ENCODE data around the gene NCOA4. TPM values are rescaled to one million over a fixed set of nuclear protein-coding genes. Genes with fewer than 3 reads are reported as not detected.

The NCOA4 gene
- total and polyA plus RNA-seq, 4 donors = 40.5 to 281 (median 109) TPM

DNA sequence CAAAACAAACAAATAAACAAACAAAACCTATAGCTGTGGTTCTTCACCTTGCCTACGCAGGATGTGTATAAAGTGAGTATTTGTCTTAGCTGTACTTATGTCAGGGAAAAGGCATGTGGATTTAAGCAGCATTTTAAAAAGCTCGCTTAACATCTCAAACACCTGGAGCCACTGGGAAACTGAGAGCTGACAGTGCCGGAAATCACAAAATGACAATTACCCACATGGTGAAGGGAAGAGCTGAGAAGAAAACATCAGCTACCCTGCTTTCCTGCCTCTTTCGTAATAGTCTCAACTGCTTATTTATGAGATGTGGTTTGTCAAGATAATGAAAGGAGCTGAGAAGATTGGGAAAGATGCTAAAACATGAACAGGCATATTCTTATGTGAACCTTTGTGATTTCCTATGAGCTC is 46.7 kb upstream of the NCOA4 start:
- no peak overlapping the region for H3K9ac ChIP-seq (ENCODE audit: insufficient read depth in 1 of 2, low read length in 2 of 2)
- H3K36me3 ChIP-seq (ENCODE audit: control insufficient read depth in 4 of 4, insufficient read depth in 4 of 4, low read length in 4 of 4) = no peaks in the 10 kb centered on the region
- no peak overlapping the region for H3K4me3 ChIP-seq
- TF ChIP-seq, protein P1, sequence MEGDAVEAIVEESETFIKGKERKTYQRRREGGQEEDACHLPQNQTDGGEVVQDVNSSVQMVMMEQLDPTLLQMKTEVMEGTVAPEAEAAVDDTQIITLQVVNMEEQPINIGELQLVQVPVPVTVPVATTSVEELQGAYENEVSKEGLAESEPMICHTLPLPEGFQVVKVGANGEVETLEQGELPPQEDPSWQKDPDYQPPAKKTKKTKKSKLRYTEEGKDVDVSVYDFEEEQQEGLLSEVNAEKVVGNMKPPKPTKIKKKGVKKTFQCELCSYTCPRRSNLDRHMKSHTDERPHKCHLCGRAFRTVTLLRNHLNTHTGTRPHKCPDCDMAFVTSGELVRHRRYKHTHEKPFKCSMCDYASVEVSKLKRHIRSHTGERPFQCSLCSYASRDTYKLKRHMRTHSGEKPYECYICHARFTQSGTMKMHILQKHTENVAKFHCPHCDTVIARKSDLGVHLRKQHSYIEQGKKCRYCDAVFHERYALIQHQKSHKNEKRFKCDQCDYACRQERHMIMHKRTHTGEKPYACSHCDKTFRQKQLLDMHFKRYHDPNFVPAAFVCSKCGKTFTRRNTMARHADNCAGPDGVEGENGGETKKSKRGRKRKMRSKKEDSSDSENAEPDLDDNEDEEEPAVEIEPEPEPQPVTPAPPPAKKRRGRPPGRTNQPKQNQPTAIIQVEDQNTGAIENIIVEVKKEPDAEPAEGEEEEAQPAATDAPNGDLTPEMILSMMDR (IDR thresholded peaks at IDR 0.05; ENCODE audit: control extremely low read depth, extremely low read depth) = no peak
- H3K9me3 ChIP-seq (ENCODE audit: control insufficient read depth in 4 of 4, insufficient read depth in 3 of 4, low read length in 3 of 4) = no peaks in the 10 kb centered on the region
- no peak overlapping the region for H3K27ac ChIP-seq (ENCODE audit: low read depth in 1 of 2, low read length in 1 of 2)
- WGBS, 2 donors = 27 to 55% methylated on average over 4 of the region's 4 CpGs
- no peaks in the 10 kb centered on the region for H3K27me3 ChIP-seq (ENCODE audit: control insufficient read depth in 3 of 3, insufficient read depth in 3 of 3, low read length in 2 of 3)
- DNase-seq (no peak), ATAC-seq (ENCODE audit: insufficient read depth, low FRiP score) (no peak)
- H3K4me1 ChIP-seq (ENCODE audit: control insufficient read depth in 5 of 5, insufficient read depth in 5 of 5, low read length in 5 of 5) = no peaks in the 10 kb centered on the region

DNA sequence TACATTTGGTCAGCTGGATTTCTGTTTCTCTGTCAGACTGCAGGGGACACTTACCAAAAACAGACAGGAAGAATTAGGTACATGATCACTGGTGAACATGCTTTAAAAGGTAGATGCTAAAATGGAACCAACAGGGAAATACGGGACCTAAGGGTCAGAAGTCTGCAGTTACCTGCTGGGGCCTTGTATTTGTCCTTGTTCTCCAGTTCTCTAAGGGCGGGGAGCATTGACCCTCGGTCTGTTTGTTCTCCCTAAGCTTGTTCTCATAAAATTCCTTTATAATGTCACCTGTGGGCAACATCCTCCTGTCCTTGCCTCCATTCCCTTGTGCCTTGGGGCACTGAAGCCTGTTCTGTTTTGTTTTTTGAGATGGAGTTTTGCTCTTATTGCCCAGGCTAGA is 45.4 kb upstream of the NCOA4 start:
- Histone ChIP-seq H3K27ac (ENCODE audit: low read depth in 1 of 2, low read length in 1 of 2) (no peak overlapping the region), H3K36me3 (ENCODE audit: control insufficient read depth in 4 of 4, insufficient read depth in 4 of 4, low read length in 4 of 4) (no peaks in the 10 kb centered on the region), H3K9me3 (ENCODE audit: control insufficient read depth in 4 of 4, insufficient read depth in 3 of 4, low read length in 3 of 4) (no peaks in the 10 kb centered on the region), H3K4me3 (no peak overlapping the region), H3K4me1 (ENCODE audit: control insufficient read depth in 5 of 5, insufficient read depth in 5 of 5, low read length in 5 of 5) (no peaks in the 10 kb centered on the region), H3K9ac (ENCODE audit: insufficient read depth in 1 of 2, low read length in 2 of 2) (no peak overlapping the region), H3K27me3 (ENCODE audit: control insufficient read depth in 3 of 3, insufficient read depth in 3 of 3, low read length in 2 of 3) (no peaks in the 10 kb centered on the region)
- DNase-seq (no peak), ATAC-seq (ENCODE audit: insufficient read depth, low FRiP score) (no peak)
- TF ChIP-seq, protein P1 (IDR thresholded peaks at IDR 0.05; ENCODE audit: control extremely low read depth, extremely low read depth) = no peak
- WGBS, 2 donors = 83 to 92% methylated on average over 3 of the region's 3 CpGs

DNA sequence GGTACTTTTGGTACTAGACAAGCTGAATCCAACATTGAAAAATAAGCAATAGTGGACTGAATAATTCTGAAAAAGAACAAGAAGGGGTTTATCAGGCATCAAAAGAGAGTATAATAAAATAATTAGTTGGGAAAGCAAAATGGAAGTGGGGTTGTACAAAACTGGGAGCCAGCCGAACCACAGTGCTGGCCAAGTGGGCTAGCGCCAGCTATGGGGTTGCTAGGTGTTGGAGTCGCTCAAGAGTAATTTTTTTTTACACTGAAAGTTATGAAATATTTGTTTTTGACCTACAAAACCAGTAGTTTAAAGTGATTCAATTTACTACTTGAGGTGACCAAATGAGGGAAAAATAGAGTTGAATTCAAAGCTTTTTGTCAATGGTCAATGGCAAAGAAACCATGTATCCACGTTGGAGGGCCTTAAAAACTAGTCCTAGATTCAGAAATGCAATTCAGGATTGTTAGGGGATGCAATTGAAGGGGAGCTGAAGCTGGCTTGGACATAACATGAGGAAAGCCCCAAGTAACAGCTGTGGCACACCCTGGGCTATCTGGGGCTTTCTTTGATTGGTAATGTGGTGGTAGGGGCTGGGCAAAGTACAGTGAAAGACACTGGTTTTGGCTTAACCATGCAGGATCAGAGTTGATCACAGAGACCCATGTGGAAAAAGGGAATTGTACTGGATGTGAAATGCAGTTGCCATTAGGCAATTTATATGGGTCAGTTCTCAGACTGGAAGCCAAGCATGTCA is 43.9 kb upstream of the NCOA4 start:
- 33 to 93% methylated on average over 4 of the region's 4 CpGs for WGBS, 2 donors

More for the DNA sequence above, 43.9 kb upstream of the NCOA4 start:
- DNase-seq (no peak), ATAC-seq (ENCODE audit: insufficient read depth, low FRiP score) (no peak)
- Histone ChIP-seq H3K27me3 (ENCODE audit: control insufficient read depth in 3 of 3, insufficient read depth in 3 of 3, low read length in 2 of 3) (no peaks in the 10 kb centered on the region), H3K9ac (ENCODE audit: insufficient read depth in 1 of 2, low read length in 2 of 2) (no peak overlapping the region), H3K4me3 (no peak overlapping the region), H3K27ac (ENCODE audit: low read depth in 1 of 2, low read length in 1 of 2) (no peak overlapping the region), H3K36me3 (ENCODE audit: control insufficient read depth in 4 of 4, insufficient read depth in 4 of 4, low read length in 4 of 4) (no peaks in the 10 kb centered on the region), H3K9me3 (ENCODE audit: control insufficient read depth in 4 of 4, insufficient read depth in 3 of 4, low read length in 3 of 4) (no peaks in the 10 kb centered on the region), H3K4me1 (ENCODE audit: control insufficient read depth in 5 of 5, insufficient read depth in 5 of 5, low read length in 5 of 5) (no peaks in the 10 kb centered on the region)
- TF ChIP-seq, protein P1 (IDR thresholded peaks at IDR 0.05; ENCODE audit: control extremely low read depth, extremely low read depth) = no peak
